ENCODE measurements around the gene CCDC40. TPM values are rescaled to one million over a fixed set of nuclear protein-coding genes. Genes with fewer than 3 reads are reported as not detected.

CCDC40 gene
- total RNA-seq, 1 experiment from 2014 or later, result 9.9 TPM

GRCh38 chr17:80034791-80035686 lies 1.4 kb upstream of the CCDC40 start:
- TF ChIP-seq, protein P1, sequence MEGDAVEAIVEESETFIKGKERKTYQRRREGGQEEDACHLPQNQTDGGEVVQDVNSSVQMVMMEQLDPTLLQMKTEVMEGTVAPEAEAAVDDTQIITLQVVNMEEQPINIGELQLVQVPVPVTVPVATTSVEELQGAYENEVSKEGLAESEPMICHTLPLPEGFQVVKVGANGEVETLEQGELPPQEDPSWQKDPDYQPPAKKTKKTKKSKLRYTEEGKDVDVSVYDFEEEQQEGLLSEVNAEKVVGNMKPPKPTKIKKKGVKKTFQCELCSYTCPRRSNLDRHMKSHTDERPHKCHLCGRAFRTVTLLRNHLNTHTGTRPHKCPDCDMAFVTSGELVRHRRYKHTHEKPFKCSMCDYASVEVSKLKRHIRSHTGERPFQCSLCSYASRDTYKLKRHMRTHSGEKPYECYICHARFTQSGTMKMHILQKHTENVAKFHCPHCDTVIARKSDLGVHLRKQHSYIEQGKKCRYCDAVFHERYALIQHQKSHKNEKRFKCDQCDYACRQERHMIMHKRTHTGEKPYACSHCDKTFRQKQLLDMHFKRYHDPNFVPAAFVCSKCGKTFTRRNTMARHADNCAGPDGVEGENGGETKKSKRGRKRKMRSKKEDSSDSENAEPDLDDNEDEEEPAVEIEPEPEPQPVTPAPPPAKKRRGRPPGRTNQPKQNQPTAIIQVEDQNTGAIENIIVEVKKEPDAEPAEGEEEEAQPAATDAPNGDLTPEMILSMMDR (IDR thresholded peaks at IDR 0.05; ENCODE audit: unreplicated experiment), result no peak
- H3K27ac Mint-ChIP-seq (ENCODE audit: unreplicated experiment), result peak overlapping the region; percentile 18
- peak; percentile 14 for DNase-seq
- peaks cover 36% of the 10 kb centered on the region for H3K36me3 Mint-ChIP-seq (ENCODE audit: insufficient read depth, unreplicated experiment)
- H3K4me3 Mint-ChIP-seq (ENCODE audit: low read depth, unreplicated experiment), result peak overlapping the region; percentile 81
- no peaks in the 10 kb centered on the region for H3K27me3 Mint-ChIP-seq (ENCODE audit: unreplicated experiment)
- peaks cover 33% of the 10 kb centered on the region for H3K4me1 Mint-ChIP-seq (ENCODE audit: low read depth, unreplicated experiment)
- intact Hi-C loops (cut with micrococcal nuclease; ENCODE audit: unreplicated experiment), result no loop called here
- H3K9me3 Mint-ChIP-seq (ENCODE audit: low read depth, unreplicated experiment), result no peaks in the 10 kb centered on the region
- no TSS peak for BruUV-seq (replicated peaks)
- CTCF ChIA-PET, result interaction anchor here (0.7 to 1.8 kb wide), 3 partner anchors 10 to 924 kb away, joined by 3 to 5 read pairs (median 3); no protein-coding TSS in a partner anchor

GRCh38 chr17:80035687-80035936 lies 830 bp upstream of the CCDC40 start, which contains the start of gene TBC1D16:
TSS of gene TBC1D16 (minus strand) at chr17:80035872. CDS start at chr17:80013547, 22,325 bp downstream.
- Mint-ChIP-seq H3K4me1 (ENCODE audit: low read depth, unreplicated experiment) (peaks cover 27% of the 10 kb centered on the region), H3K4me3 (ENCODE audit: low read depth, unreplicated experiment) (peak within 1 kb of the TSS; percentile 81), H3K27ac (ENCODE audit: unreplicated experiment) (peak within 1 kb of the TSS; percentile 90), H3K9me3 (ENCODE audit: low read depth, unreplicated experiment) (no peaks in the 10 kb centered on the region), H3K27me3 (ENCODE audit: unreplicated experiment) (no peaks in the 10 kb centered on the region), H3K36me3 (ENCODE audit: insufficient read depth, unreplicated experiment) (peaks cover 33% of the 10 kb centered on the region)
- CTCF ChIA-PET, result no interaction called here
- BruUV-seq (replicated peaks), result no TSS peak
- DNase-seq, result no peak
- intact Hi-C loops (cut with micrococcal nuclease; ENCODE audit: unreplicated experiment), result no loop called here
- TF ChIP-seq, protein P1 (IDR thresholded peaks at IDR 0.05; ENCODE audit: unreplicated experiment), result no peak

- H3K36me3 Mint-ChIP-seq (ENCODE audit: insufficient read depth, unreplicated experiment), result peaks cover 29% of the 10 kb centered on the region
- peaks cover 14% of the 10 kb centered on the region for H3K4me1 Mint-ChIP-seq (ENCODE audit: low read depth, unreplicated experiment)
- peak overlapping the region; percentile 90 for H3K27ac Mint-ChIP-seq (ENCODE audit: unreplicated experiment)
- H3K4me3 Mint-ChIP-seq (ENCODE audit: low read depth, unreplicated experiment), result peak overlapping the region; percentile 81
- intact Hi-C loops (cut with micrococcal nuclease; ENCODE audit: unreplicated experiment), result no loop called here
- TF ChIP-seq, protein P1 (IDR thresholded peaks at IDR 0.05; ENCODE audit: unreplicated experiment), result no peak
- no peaks in the 10 kb centered on the region for H3K27me3 Mint-ChIP-seq (ENCODE audit: unreplicated experiment)
- no peak for DNase-seq
- no peaks in the 10 kb centered on the region for H3K9me3 Mint-ChIP-seq (ENCODE audit: low read depth, unreplicated experiment)
- TSS peak; percentile 68 for BruUV-seq (replicated peaks)
- CTCF ChIA-PET, result no interaction called here
Measured at GRCh38 chr17:80036715-80037477, 454 bp downstream of the CCDC40 start.

DNA sequence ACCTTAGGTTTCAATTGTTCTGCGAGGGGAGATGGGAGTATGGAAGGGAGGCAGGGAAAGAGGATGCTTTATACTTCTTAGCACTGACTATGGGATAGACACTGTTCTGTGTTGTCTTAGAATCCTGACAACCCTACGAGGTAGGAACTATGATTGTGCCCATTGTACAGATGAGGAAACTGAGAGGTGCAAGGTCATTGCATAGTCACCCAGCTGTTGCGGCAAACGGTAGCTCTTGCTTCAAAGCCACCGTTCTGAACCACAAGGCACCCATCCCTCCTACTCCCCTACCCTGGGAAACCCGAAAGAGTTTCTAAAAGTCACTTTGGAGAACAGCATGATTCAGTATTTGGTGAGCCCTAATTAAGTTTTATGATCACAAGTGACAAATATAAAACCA lies 7.5 kb downstream of the CCDC40 start:
- Mint-ChIP-seq H3K4me1 (ENCODE audit: low read depth, unreplicated experiment) (peaks cover 9% of the 10 kb centered on the region), H3K27ac (ENCODE audit: unreplicated experiment) (no peak overlapping the region), H3K36me3 (ENCODE audit: insufficient read depth, unreplicated experiment) (no peaks in the 10 kb centered on the region), H3K27me3 (ENCODE audit: unreplicated experiment) (no peaks in the 10 kb centered on the region), H3K9me3 (ENCODE audit: low read depth, unreplicated experiment) (no peaks in the 10 kb centered on the region), H3K4me3 (ENCODE audit: low read depth, unreplicated experiment) (no peak overlapping the region)
- intact Hi-C loops (cut with micrococcal nuclease; ENCODE audit: unreplicated experiment), result no loop called here
- CTCF ChIA-PET, result no interaction called here
- no peak for DNase-seq
- no TSS peak for BruUV-seq (replicated peaks)
- TF ChIP-seq, protein P1 (IDR thresholded peaks at IDR 0.05; ENCODE audit: unreplicated experiment), result no peak

Measured in Calu3 (cell line).